GM18907 (cell line): Measurements from ENCODE around the gene PEX13.
"Not testable (repeated sequence)": the region's sequence is repeated elsewhere in the genome, so short reads cannot be mapped to it uniquely, and the experiment has no call there.

Experiments
- ATAC-seq: cut with Tn5 transposase; IDR thresholded peaks from one replicate; pipeline ENCODE4 v1.9.1; 2021; ENCODE audit warnings: mild to moderate bottlenecking, moderate library complexity; ENCODE audit not compliant: unreplicated experiment

Gene PEX13

GRCh38 chr2:61017556-61018317 is at the start of gene PEX13, which contains the start of gene PUS10:
PEX13 (plus strand) TSS chr2:61017720; CDS start chr2:61017760, 40 bp downstream.
PUS10 (minus strand) TSS chr2:61018255; CDS start chr2:61011890, 6,365 bp downstream.
- ATAC-seq, result peak; percentile 83

- ATAC-seq, result no peak
Observed at GRCh38 chr2:60972889-60973656, 44.4 kb upstream of the PEX13 start.

GRCh38 chr2:60973705-60974104 is 43.8 kb upstream of the PEX13 start:
- ATAC-seq, result no peak

- ATAC-seq, result no peak
Observed at GRCh38 chr2:60974652-60975051, 42.9 kb upstream of the PEX13 start.

GRCh38 chr2:60976256-60976850 is 41.2 kb upstream of the PEX13 start:
- ATAC-seq, result no peak

GRCh38 chr2:60976875-60977561 is 40.5 kb upstream of the PEX13 start:
- ATAC-seq, result peak; percentile 55

GRCh38 chr2:60977562-60977895 is 40.0 kb upstream of the PEX13 start:
- ATAC-seq, result no peak

GRCh38 chr2:60979231-60979630 is 38.3 kb upstream of the PEX13 start:
- ATAC-seq, result no peak

- no peak for ATAC-seq
Observed at GRCh38 chr2:60980071-60980815, 37.3 kb upstream of the PEX13 start.

GRCh38 chr2:60982066-60982465 is 35.5 kb upstream of the PEX13 start:
- not testable (repeated sequence) for ATAC-seq

- no peak for ATAC-seq
Observed at GRCh38 chr2:60984720-60985119, 32.8 kb upstream of the PEX13 start.

GRCh38 chr2:60987041-60987440 is 30.5 kb upstream of the PEX13 start:
- no peak for ATAC-seq

GRCh38 chr2:60987656-60988055 is 29.9 kb upstream of the PEX13 start:
- ATAC-seq, result not testable (repeated sequence)

- no peak for ATAC-seq
Observed at GRCh38 chr2:60989259-60989658, 28.3 kb upstream of the PEX13 start.

- no peak for ATAC-seq
Observed at GRCh38 chr2:60991644-60992043, 25.9 kb upstream of the PEX13 start.

- peak; percentile 98 for ATAC-seq
Observed at GRCh38 chr2:60992985-60993392, 24.5 kb upstream of the PEX13 start.

GRCh38 chr2:60994131-60994530 is 23.4 kb upstream of the PEX13 start:
- no peak for ATAC-seq

- no peak for ATAC-seq
Observed at GRCh38 chr2:60998628-60999545, 18.6 kb upstream of the PEX13 start.

- ATAC-seq, result no peak
Observed at GRCh38 chr2:61005736-61006135, 11.8 kb upstream of the PEX13 start.
